Measurements from ENCODE around the gene HOXA9. TPM values are rescaled to one million over a fixed set of nuclear protein-coding genes. Genes with fewer than 3 reads are reported as not detected.

The HOXA9 gene
- total and polyA plus RNA-seq, 10 of the 15 experiments (the other 5 are each of a cell fraction or from before 2014, with no cell fraction given), result not detected

GRCh38 chr7:27183682-27184336, 18.5 kb upstream of the HOXA9 start:
- CTCF ChIA-PET, result no interaction called here
- H3K79me2 ChIP-seq (ENCODE audit: control insufficient read depth, insufficient read depth, low read length), result no peaks in the 10 kb centered on the region
- intact Hi-C loops (cut with micrococcal nuclease; ENCODE audit: unreplicated experiment), result no loop called here
- DNase-seq (ENCODE audit: low read depth, low spot score) (no peak), FAIRE-seq (no peak), ATAC-seq (no peak)
- peaks cover 33 to 45% of the 10 kb centered on the region in 2 experiments for H3K27me3 ChIP-seq (replicated peaks in 1 of 2; ENCODE audit: control insufficient read depth in 2 of 2, insufficient read depth in 2 of 2, low read length in 1 of 2)
- no TSS peak for BruUV-seq (replicated peaks)
- no peak overlapping the region for H3K27ac ChIP-seq (ENCODE audit: control insufficient read depth, insufficient read depth)
- no peak overlapping the region; the same call in 1 of the 2 replicates for H2AFZ ChIP-seq (ENCODE audit: control insufficient read depth, low read depth, low read length)
- no peaks in the 10 kb centered on the region for H3K36me3 ChIP-seq (ENCODE audit: control insufficient read depth in 2 of 2, insufficient read depth in 2 of 2, low read length in 1 of 2)
- H3K9ac ChIP-seq (ENCODE audit: control insufficient read depth, insufficient read depth, low read length), result no peak overlapping the region
- no peaks in the 10 kb centered on the region; the same call in 2 of the 3 replicates for H3K9me3 ChIP-seq (replicated peaks; ENCODE audit: control insufficient read depth, insufficient read depth, low read length)
- RAD21 ChIA-PET (ENCODE audit: unreplicated experiment), result interaction anchor here (0.7 to 1.4 kb wide), 2 partner anchors 12 to 1820 kb away, joined by 3 to 4 read pairs; no protein-coding TSS in a partner anchor
- TF ChIP-seq NR2F1 (conservative IDR thresholded peaks at IDR 0.05), result no peak
- no peak overlapping the region for H3K4me3 ChIP-seq
- SMC1A ChIA-PET (ENCODE audit: uncharacterized antibody, unreplicated experiment), result no interaction called here
- POLR2A ChIA-PET, result no interaction called here
- in situ Hi-C loops (cut with MboI), result no loop called here
- peak overlapping the region; percentile 22; the same call in 1 of the 2 replicates for H3K4me2 ChIP-seq (ENCODE audit: control insufficient read depth, insufficient read depth)
- no peaks in the 10 kb centered on the region for H3K4me1 ChIP-seq (ENCODE audit: control insufficient read depth, insufficient read depth, low read length)
- WGBS (ENCODE audit: insufficient coverage, insufficient replicate concordance, low lambda C conversion rate, missing lambda C conversion rate), result 33% methylated on average over 30 of the region's 30 CpGs
- no peaks in the 10 kb centered on the region for H4K20me1 ChIP-seq (ENCODE audit: control insufficient read depth, insufficient read depth)

GRCh38 chr7:27182861-27183681, 17.7 kb upstream of the HOXA9 start:
- SMC1A ChIA-PET (ENCODE audit: uncharacterized antibody, unreplicated experiment), result no interaction called here
- H3K9me3 ChIP-seq (replicated peaks; ENCODE audit: control insufficient read depth, insufficient read depth, low read length), result no peaks in the 10 kb centered on the region; the same call in 2 of the 3 replicates
- CTCF ChIA-PET, result no interaction called here
- ATAC-seq, result no peak
- no TSS peak for BruUV-seq (replicated peaks)
- no peak overlapping the region for H3K27ac ChIP-seq (ENCODE audit: control insufficient read depth, insufficient read depth)
- H3K9ac ChIP-seq (ENCODE audit: control insufficient read depth, insufficient read depth, low read length), result no peak overlapping the region
- no peaks in the 10 kb centered on the region for H4K20me1 ChIP-seq (ENCODE audit: control insufficient read depth, insufficient read depth)
- no peak overlapping the region for H2AFZ ChIP-seq (ENCODE audit: control insufficient read depth, low read depth, low read length)
- RAD21 ChIA-PET (ENCODE audit: unreplicated experiment), result no interaction called here
- no peak overlapping the region for H3K4me3 ChIP-seq
- H3K4me2 ChIP-seq (ENCODE audit: control insufficient read depth, insufficient read depth), result no peak overlapping the region
- no peaks in the 10 kb centered on the region for H3K36me3 ChIP-seq (ENCODE audit: control insufficient read depth in 2 of 2, insufficient read depth in 2 of 2, low read length in 1 of 2)
- peaks cover 30 to 42% of the 10 kb centered on the region in 2 experiments for H3K27me3 ChIP-seq (replicated peaks in 1 of 2; ENCODE audit: control insufficient read depth in 2 of 2, insufficient read depth in 2 of 2, low read length in 1 of 2)
- 43% methylated on average over 38 of the region's 39 CpGs for WGBS (ENCODE audit: insufficient coverage, insufficient replicate concordance, low lambda C conversion rate, missing lambda C conversion rate)
- in situ Hi-C loops (cut with MboI), result no loop called here
- H3K79me2 ChIP-seq (ENCODE audit: control insufficient read depth, insufficient read depth, low read length), result no peaks in the 10 kb centered on the region
- no peak for TF ChIP-seq IKZF1 (conservative IDR thresholded peaks at IDR 0.05)
- TF ChIP-seq ELK1 (IDR thresholded peaks at IDR 0.05; ENCODE audit: low read depth, low read length), result no peak
- no peak for TF ChIP-seq NR2C1 (IDR thresholded peaks at IDR 0.05)
- TF ChIP-seq EP300 (IDR thresholded peaks at IDR 0.05; ENCODE audit: borderline replicate concordance in 1 of 2, control insufficient read depth in 1 of 2, low read depth in 2 of 2, low read length in 2 of 2), result no peak
- no peak for TF ChIP-seq PRDM15 (CRISPR knock-in tag; IDR thresholded peaks at IDR 0.05)
- TF ChIP-seq ZBED1 (IDR thresholded peaks at IDR 0.05; ENCODE audit: borderline replicate concordance), result no peak
- no peak for TF ChIP-seq CREB1 (IDR thresholded peaks at IDR 0.05; ENCODE audit: low read depth)
- TF ChIP-seq LARP7 (IDR thresholded peaks at IDR 0.05), result no peak
- no peak for FAIRE-seq
- POLR2A ChIA-PET, result no interaction called here
- no peaks in the 10 kb centered on the region for H3K4me1 ChIP-seq (ENCODE audit: control insufficient read depth, insufficient read depth, low read length)
- no peak for DNase-seq (ENCODE audit: low read depth, low spot score)
- intact Hi-C loops (cut with micrococcal nuclease; ENCODE audit: unreplicated experiment), result no loop called here

All from GM12878 (cell line).